Activated CD8-positive, alpha-beta memory T cell treated with anti-CD3 and anti-CD28 coated beads, Interleukin-2, amount 10 ng/mL, durations not matched to agents 7 days and 5 days (primary cell): ENCODE results near the gene ATP11A. TPM values are rescaled to one million over a fixed set of nuclear protein-coding genes. Genes with fewer than 3 reads are reported as not detected.

Experiments
- ATAC-seq: fragments of 150-1000 bp; cut with Tn5 transposase; one replicate; pipeline ENCODE4 v1.10.0; 2021; ENCODE audit warnings: moderate library complexity
- CTCF ChIA-PET: fragments of 350-600 bp; sonication (Branson Sonifier 250); formaldehyde crosslinking; loops from one replicate; lab custom pipeline; 2021; ENCODE audit warnings: antibody characterized with exemption; lab: Charles Lee
- DNase-seq: peaks from one replicate; pipeline ENCODE4 v3.0.0-alpha.2; 2020
- H3K27ac Mint-ChIP-seq: one replicate; pipeline ENCODE4 v1.8.0; 2021; ENCODE audit warnings: mild to moderate bottlenecking, mixed read lengths
- H3K27me3 Mint-ChIP-seq: one replicate; pipeline ENCODE4 v1.8.0; 2021; ENCODE audit warnings: mixed read lengths
- H3K36me3 Mint-ChIP-seq: one replicate; pipeline ENCODE4 v1.8.0; 2021; ENCODE audit warnings: mild to moderate bottlenecking, mixed read lengths
- H3K4me1 Mint-ChIP-seq: one replicate; pipeline ENCODE4 v1.8.0; 2021; ENCODE audit warnings: mixed read lengths
- H3K4me3 Mint-ChIP-seq: one replicate; pipeline ENCODE4 v1.8.0; 2021; ENCODE audit warnings: mild to moderate bottlenecking, moderate library complexity, mixed read lengths
- H3K9me3 Mint-ChIP-seq: one replicate; pipeline ENCODE4 v1.8.0; 2022; ENCODE audit warnings: low read depth, mixed read lengths
- total RNA-seq, 2 experiments: library from RNA; stranded (reverse); gene quantifications; one replicate each; pipeline ENCODE4 v1.2.3, GENCODE V29; 2021

ATP11A gene
- total RNA-seq, 2 experiments from 2014 or later: 40.0 to 43.5 TPM

DNA sequence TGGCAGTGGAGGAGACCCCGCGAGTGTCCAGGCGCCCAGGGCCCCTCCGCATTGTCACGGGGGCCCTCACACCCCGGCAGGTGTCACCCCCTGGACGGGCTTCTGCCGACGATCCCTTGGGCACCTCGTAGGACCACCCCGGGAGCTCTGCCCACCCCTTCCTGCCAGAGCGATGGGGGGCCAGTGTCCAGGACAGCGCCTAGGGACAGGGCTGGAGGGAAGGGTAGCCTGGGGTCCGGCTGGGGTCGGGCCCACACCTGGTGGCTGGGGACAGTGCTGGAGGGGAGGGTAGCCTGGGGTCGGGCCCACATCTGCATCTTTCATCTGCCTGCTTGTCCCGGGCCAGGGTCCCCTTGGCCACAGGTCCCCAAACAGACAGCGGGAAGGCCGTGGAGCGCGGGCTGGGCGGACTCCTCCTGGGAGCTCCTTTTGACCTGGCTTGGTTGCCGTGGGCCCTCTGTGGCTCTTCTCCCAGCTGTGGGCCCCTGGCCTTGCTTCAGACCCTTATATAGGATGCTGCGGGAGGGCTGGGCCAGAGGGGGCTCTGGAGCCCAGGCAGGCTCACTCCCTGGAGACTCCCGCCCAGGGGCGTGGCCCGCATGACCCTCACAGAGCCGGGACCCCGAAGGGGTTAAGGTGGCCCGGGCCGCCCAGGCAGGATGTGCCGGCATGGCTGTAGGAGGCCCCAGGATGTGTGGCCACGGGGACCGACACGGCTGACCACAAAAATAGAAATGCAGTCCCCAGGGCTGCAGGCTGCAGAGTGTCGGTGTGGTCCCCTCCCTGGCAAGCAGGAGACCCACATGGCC lies 205.0 kb downstream of the ATP11A start:
- no peak overlapping the region for H3K27ac Mint-ChIP-seq
- no peaks in the 10 kb centered on the region for H3K9me3 Mint-ChIP-seq
- CTCF ChIA-PET: no interaction called here
- DNase-seq (no peak), ATAC-seq (peak; percentile 15)
- H3K36me3 Mint-ChIP-seq: no peaks in the 10 kb centered on the region
- peaks cover 32% of the 10 kb centered on the region for H3K27me3 Mint-ChIP-seq
- peaks cover 2% of the 10 kb centered on the region for H3K4me1 Mint-ChIP-seq
- H3K4me3 Mint-ChIP-seq: no peak overlapping the region

DNA sequence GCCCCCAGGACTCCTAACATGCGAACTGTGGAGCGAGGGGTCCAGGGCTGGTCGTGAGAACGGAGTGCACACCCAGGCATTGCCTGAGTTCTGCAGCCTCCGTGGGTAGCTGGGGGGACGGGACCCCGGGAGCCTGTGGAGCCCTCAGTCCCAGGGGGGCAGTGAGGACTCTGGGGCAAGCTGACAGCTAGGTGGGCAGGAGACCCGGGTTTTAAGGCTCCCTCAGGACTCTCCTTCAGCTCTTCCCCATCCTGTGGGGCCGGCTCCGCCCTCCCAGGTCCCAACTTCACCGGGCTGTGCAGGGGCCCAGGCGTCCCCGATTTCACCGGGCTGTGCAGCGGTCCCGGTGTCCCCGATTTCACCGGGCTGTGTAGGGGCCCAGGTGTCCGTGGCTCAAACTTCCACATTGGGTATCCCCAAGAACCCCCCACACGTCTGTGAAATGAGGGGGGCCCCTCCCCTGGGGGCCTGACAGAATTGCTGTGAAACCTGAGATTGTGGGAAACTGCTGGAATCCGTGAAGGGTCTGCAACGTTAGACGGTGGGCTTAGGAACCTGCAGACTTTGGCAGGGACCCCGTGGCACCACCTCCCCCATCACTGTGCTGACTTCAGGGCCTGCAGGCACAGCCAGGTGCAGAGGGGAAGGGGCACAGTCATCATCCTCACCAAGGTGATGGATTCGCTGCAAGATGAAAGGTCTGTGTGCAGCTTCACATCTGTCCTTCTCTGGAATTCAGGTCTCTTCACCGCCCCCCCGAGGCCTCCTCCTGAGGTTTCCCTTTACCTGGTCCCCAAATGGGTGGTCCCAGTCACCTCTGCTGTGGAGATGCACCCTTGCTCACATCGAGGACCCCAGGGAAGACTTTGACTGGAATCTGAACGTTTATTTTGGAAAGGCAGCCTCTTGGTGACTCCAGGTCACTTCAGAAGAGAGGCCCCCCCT lies 206.0 kb downstream of the ATP11A start:
- ATAC-seq (no peak), DNase-seq (no peak)

DNA sequence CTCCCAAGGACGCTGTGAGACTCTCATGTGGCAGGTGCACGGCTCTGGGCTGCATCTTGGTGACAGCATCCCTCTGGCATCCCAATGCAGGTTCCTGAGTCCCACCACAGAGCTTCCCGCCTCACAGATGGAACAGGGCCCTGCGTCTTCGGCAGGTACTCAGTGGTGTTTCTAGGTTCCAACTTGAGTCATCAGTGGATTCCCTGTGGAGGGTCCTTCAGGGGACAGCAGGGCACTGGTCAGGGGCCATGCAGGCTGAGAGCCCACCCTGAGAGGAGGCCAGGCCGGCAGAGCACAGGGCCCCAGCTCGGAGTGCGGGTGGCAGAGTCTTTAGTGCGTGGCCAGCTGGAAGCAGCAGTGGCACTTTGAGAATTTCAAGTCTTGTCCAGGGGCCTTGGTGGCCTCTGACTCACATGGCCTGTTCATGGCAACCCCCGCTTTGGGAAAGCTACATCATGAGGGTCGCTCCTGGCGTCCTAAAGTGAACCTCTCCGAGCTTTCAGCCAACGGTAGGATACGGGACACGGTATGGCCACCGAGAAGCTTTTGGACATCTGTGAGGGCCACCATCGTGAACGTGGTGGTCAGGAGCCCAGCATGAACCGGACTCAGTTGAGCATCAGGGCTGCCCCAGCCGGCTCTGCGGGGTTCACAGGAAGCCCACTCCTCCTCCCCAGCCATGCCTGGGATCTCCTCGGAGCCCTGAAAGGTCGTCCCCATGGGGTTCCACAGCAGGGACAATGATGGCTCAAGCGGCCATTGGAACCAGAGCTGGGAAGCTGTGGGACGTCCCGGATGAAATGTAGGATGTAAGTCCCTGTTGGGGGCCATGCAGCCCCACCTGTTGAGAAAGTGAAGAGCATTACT lies 207.1 kb downstream of the ATP11A start:
- Mint-ChIP-seq H3K4me3 (no peak overlapping the region), H3K4me1 (peaks cover 2% of the 10 kb centered on the region), H3K36me3 (no peaks in the 10 kb centered on the region), H3K27me3 (peaks cover 31% of the 10 kb centered on the region), H3K27ac (no peak overlapping the region), H3K9me3 (no peaks in the 10 kb centered on the region)
- DNase-seq (no peak), ATAC-seq (no peak)
- CTCF ChIA-PET: no interaction called here

More for the DNA sequence above, 206.0 kb downstream of the ATP11A start:
- Mint-ChIP-seq H3K27me3 (peaks cover 33% of the 10 kb centered on the region), H3K27ac (no peak overlapping the region), H3K36me3 (no peaks in the 10 kb centered on the region), H3K4me1 (peaks cover 2% of the 10 kb centered on the region), H3K9me3 (no peaks in the 10 kb centered on the region), H3K4me3 (no peak overlapping the region)
- CTCF ChIA-PET: no interaction called here

GRCh38 chr13:112897603-112897955 lies 207.7 kb downstream of the ATP11A start:
- no peaks in the 10 kb centered on the region for H3K36me3 Mint-ChIP-seq
- CTCF ChIA-PET: no interaction called here
- no peak overlapping the region for H3K27ac Mint-ChIP-seq
- no peak overlapping the region for H3K4me3 Mint-ChIP-seq
- H3K9me3 Mint-ChIP-seq: no peaks in the 10 kb centered on the region
- DNase-seq (no peak), ATAC-seq (no peak)
- H3K27me3 Mint-ChIP-seq: peaks cover 26% of the 10 kb centered on the region
- peaks cover 2% of the 10 kb centered on the region for H3K4me1 Mint-ChIP-seq

DNA sequence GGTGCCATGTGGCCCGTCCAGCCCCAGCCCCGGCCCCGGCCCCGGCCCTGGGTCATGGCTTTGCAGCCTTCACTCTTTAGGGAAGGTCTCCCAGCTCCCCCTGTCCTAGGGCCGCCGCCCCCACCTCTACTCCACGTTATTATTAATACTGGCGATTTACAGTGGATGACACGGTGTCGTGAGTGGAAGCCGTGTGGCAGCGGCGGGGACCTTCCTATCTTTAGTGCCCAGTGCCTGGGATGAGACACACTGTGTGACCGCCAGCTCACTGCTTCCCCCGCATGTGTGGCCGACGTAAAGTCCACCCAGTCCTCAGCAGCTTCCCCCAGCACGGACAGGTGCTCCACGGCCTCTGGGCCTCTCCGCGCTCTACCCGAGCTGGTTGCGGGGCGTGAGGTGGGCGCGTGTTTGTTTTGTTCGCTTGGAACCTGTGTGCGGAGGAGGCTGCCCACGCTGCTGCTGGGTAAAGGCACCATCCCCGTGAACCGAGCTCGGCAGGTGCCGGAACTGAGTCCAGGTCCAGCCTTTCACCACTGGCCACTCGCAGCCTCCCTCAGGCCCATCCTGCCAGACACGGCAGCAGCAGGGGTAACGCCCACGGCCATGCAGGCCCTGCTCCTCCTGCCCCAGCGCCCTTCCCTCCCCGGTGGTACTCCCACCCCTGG lies 208.2 kb downstream of the ATP11A start:
- ATAC-seq: no peak

GRCh38 chr13:112898621-112899280 lies 208.9 kb downstream of the ATP11A start:
- Mint-ChIP-seq H3K4me3 (no peak overlapping the region), H3K27me3 (peaks cover 14% of the 10 kb centered on the region), H3K9me3 (no peaks in the 10 kb centered on the region), H3K36me3 (no peaks in the 10 kb centered on the region), H3K4me1 (peaks cover 2% of the 10 kb centered on the region), H3K27ac (no peak overlapping the region)
- CTCF ChIA-PET: no interaction called here
- ATAC-seq (no peak), DNase-seq (no peak)

More for the DNA sequence above, 208.2 kb downstream of the ATP11A start:
- Mint-ChIP-seq H3K27me3 (peaks cover 21% of the 10 kb centered on the region), H3K9me3 (no peaks in the 10 kb centered on the region), H3K4me1 (peaks cover 2% of the 10 kb centered on the region), H3K4me3 (no peak overlapping the region), H3K36me3 (no peaks in the 10 kb centered on the region), H3K27ac (no peak overlapping the region)
- CTCF ChIA-PET: no interaction called here
- DNase-seq: no peak

GRCh38 chr13:112899281-112900225 lies 209.7 kb downstream of the ATP11A start:
- no peak overlapping the region for H3K4me3 Mint-ChIP-seq
- peaks cover 14% of the 10 kb centered on the region for H3K27me3 Mint-ChIP-seq
- ATAC-seq: no peak
- DNase-seq: no peak
- no peaks in the 10 kb centered on the region for H3K36me3 Mint-ChIP-seq
- CTCF ChIA-PET: no interaction called here
- peaks cover 2% of the 10 kb centered on the region for H3K4me1 Mint-ChIP-seq
- H3K27ac Mint-ChIP-seq: no peak overlapping the region
- no peaks in the 10 kb centered on the region for H3K9me3 Mint-ChIP-seq

DNA sequence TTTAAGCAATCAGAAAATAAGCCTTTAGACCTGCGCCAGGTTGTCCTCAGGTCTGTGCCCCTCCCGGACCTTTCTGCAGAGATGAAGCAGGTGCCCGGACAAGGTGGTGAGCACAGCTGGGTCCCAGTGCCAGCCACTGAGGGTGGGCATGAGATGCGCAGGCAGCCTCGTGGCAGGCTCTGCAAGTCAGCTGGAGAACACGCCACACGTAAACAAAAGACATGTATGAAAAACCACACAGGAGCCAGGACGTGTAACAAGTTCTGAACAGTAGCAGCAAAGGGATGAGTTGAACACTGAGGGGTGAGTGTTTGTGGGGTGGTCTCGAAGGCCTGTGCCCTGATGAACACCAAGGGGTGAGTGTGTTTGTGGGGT lies 210.4 kb downstream of the ATP11A start:
- no peaks in the 10 kb centered on the region for H3K9me3 Mint-ChIP-seq
- H3K27me3 Mint-ChIP-seq: peaks cover 14% of the 10 kb centered on the region
- H3K36me3 Mint-ChIP-seq: no peaks in the 10 kb centered on the region
- DNase-seq (no peak), ATAC-seq (no peak)
- no peak overlapping the region for H3K27ac Mint-ChIP-seq
- CTCF ChIA-PET: no interaction called here
- H3K4me1 Mint-ChIP-seq: peaks cover 2% of the 10 kb centered on the region
- no peak overlapping the region for H3K4me3 Mint-ChIP-seq

- Mint-ChIP-seq H3K9me3 (no peaks in the 10 kb centered on the region), H3K4me1 (no peaks in the 10 kb centered on the region), H3K27ac (no peak overlapping the region), H3K27me3 (peaks cover 11% of the 10 kb centered on the region), H3K36me3 (no peaks in the 10 kb centered on the region), H3K4me3 (no peak overlapping the region)
- no peak for ATAC-seq
- DNase-seq: no peak
- CTCF ChIA-PET: no interaction called here
Observed at GRCh38 chr13:112900691-112901091, 210.9 kb downstream of the ATP11A start.

GRCh38 chr13:112902101-112902651 lies 212.3 kb downstream of the ATP11A start:
- H3K4me3 Mint-ChIP-seq: no peak overlapping the region
- CTCF ChIA-PET: no interaction called here
- H3K27ac Mint-ChIP-seq: no peak overlapping the region
- H3K36me3 Mint-ChIP-seq: no peaks in the 10 kb centered on the region
- DNase-seq: no peak
- ATAC-seq: no peak
- H3K9me3 Mint-ChIP-seq: no peaks in the 10 kb centered on the region
- H3K4me1 Mint-ChIP-seq: no peaks in the 10 kb centered on the region
- peaks cover 3% of the 10 kb centered on the region for H3K27me3 Mint-ChIP-seq

DNA sequence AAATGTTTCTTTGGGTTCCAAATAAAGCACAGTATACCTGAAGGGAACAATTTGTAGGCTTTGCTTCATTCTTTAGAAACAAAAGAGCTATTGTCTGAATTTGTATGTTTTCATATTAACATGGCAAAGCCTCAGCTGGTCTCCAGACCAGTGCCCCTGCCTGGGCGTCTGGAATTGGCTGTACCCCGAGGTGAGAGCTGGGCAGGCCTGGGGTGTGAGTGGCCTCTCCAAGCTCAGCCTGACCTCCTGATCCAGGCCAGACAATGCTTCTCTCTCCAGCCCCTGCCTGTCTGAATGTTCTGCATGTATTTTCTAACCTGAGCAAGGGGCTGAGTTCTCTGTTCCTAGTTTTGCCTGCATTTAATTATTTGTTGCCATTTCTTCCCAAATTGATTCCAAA lies 212.8 kb downstream of the ATP11A start:
- ATAC-seq: no peak
- no peaks in the 10 kb centered on the region for H3K9me3 Mint-ChIP-seq
- CTCF ChIA-PET: no interaction called here

More for the DNA sequence above, 212.8 kb downstream of the ATP11A start:
- DNase-seq: no peak
- no peaks in the 10 kb centered on the region for H3K36me3 Mint-ChIP-seq
- H3K4me1 Mint-ChIP-seq: no peaks in the 10 kb centered on the region
- H3K27ac Mint-ChIP-seq: no peak overlapping the region
- H3K27me3 Mint-ChIP-seq: peaks cover 3% of the 10 kb centered on the region
- no peak overlapping the region for H3K4me3 Mint-ChIP-seq
